Parathyroid adenoma (tissue), 2 donors: ENCODE results near the gene CLSTN3.

Experiments used
- H2AFZ ChIP-seq: fragments of 300-600 bp; sonication (generic); one replicate; pipeline ENCODE4 v1.7.0; 2017; ENCODE audit warnings: antibody characterized with exemption, mild to moderate bottlenecking
- H3K27ac ChIP-seq: fragments of 300-600 bp; sonication (generic); one replicate; pipeline ENCODE4 v1.7.0; 2017
- H3K27me3 ChIP-seq: fragments of 300-600 bp; sonication (generic); one replicate; pipeline ENCODE4 v1.7.0; 2017; ENCODE audit warnings: low read length; ENCODE audit not compliant: control insufficient read depth, insufficient read depth
- H3K36me3 ChIP-seq: fragments of 300-600 bp; sonication (generic); one replicate; pipeline ENCODE4 v1.7.0; 2017; ENCODE audit warnings: low read length; ENCODE audit not compliant: control insufficient read depth, insufficient read depth
- H3K4me1 ChIP-seq: fragments of 300-600 bp; sonication (generic); one replicate; pipeline ENCODE4 v1.7.0; 2017; ENCODE audit warnings: control low read depth
- H3K4me2 ChIP-seq: fragments of 300-600 bp; sonication (generic); one replicate; pipeline ENCODE4 v1.7.0; 2017; ENCODE audit warnings: low read length
- H3K4me3 ChIP-seq: fragments of 300-600 bp; sonication (generic); one replicate; pipeline ENCODE4 v1.7.0; 2017; ENCODE audit warnings: low read depth, low read length
- H3K79me2 ChIP-seq: fragments of 300-600 bp; sonication (generic); one replicate; pipeline ENCODE4 v1.7.0; 2017; ENCODE audit warnings: control low read depth
- H3K9ac ChIP-seq: fragments of 300-600 bp; sonication (generic); one replicate; pipeline ENCODE4 v1.7.0; 2017; ENCODE audit warnings: mild to moderate bottlenecking
- H3K9me3 ChIP-seq: fragments of 300-600 bp; sonication (generic); one replicate; pipeline ENCODE4 v1.7.0; 2017; ENCODE audit warnings: low read length; ENCODE audit not compliant: control insufficient read depth
- CTCF ChIP-seq: fragments of 300-600 bp; sonication (generic); IDR thresholded peaks from one replicate; pipeline ENCODE4 v1.7.0; 2017; ENCODE audit warnings: antibody characterized with exemption, mild to moderate bottlenecking
- donor health status: primary hyperparathyroidism.

The CLSTN3 gene

GRCh38 chr12:7190268-7191055, 60.3 kb downstream of the CLSTN3 start:
- H2AFZ ChIP-seq, result peak overlapping the region; percentile 80
- H3K4me1 ChIP-seq, result peaks cover 9% of the 10 kb centered on the region
- H3K9ac ChIP-seq, result peak overlapping the region; percentile 41
- peak overlapping the region; percentile 90 for H3K27ac ChIP-seq
- no peaks in the 10 kb centered on the region for H3K27me3 ChIP-seq
- no peaks in the 10 kb centered on the region for H3K9me3 ChIP-seq
- H3K4me3 ChIP-seq, result peak overlapping the region; percentile 98
- no peaks in the 10 kb centered on the region for H3K36me3 ChIP-seq
- peak overlapping the region; percentile 100 for H3K4me2 ChIP-seq
- no peak for TF ChIP-seq CTCF
- no peaks in the 10 kb centered on the region for H3K79me2 ChIP-seq

GRCh38 chr12:7193674-7194073, 63.5 kb downstream of the CLSTN3 start:
- Histone ChIP-seq H3K9me3 (no peaks in the 10 kb centered on the region), H3K79me2 (no peaks in the 10 kb centered on the region), H3K27ac (no peak overlapping the region), H3K4me2 (no peak overlapping the region), H3K36me3 (no peaks in the 10 kb centered on the region), H2AFZ (no peak overlapping the region), H3K9ac (no peak overlapping the region), H3K4me1 (peaks cover 9% of the 10 kb centered on the region), H3K4me3 (no peak overlapping the region), H3K27me3 (no peaks in the 10 kb centered on the region)
- TF ChIP-seq CTCF, result no peak

- H3K4me3 ChIP-seq, result no peak overlapping the region
- H3K4me2 ChIP-seq, result no peak overlapping the region
- no peaks in the 10 kb centered on the region for H3K79me2 ChIP-seq
- H3K9me3 ChIP-seq, result no peaks in the 10 kb centered on the region
- no peak for TF ChIP-seq CTCF
- no peaks in the 10 kb centered on the region for H3K27me3 ChIP-seq
- no peak overlapping the region for H3K9ac ChIP-seq
- H3K4me1 ChIP-seq, result peaks cover 9% of the 10 kb centered on the region
- H3K27ac ChIP-seq, result no peak overlapping the region
- H3K36me3 ChIP-seq, result no peaks in the 10 kb centered on the region
- H2AFZ ChIP-seq, result no peak overlapping the region
These were observed 67.7 kb downstream of the CLSTN3 start for GRCh38 chr12:7197841-7198240.

GRCh38 chr12:7203109-7203508, 72.9 kb downstream of the CLSTN3 start:
- no peak overlapping the region for H3K9ac ChIP-seq
- H3K4me2 ChIP-seq, result no peak overlapping the region
- no peak for TF ChIP-seq CTCF
- H3K27me3 ChIP-seq, result no peaks in the 10 kb centered on the region
- H2AFZ ChIP-seq, result no peak overlapping the region
- H3K4me3 ChIP-seq, result no peak overlapping the region
- no peaks in the 10 kb centered on the region for H3K79me2 ChIP-seq
- no peaks in the 10 kb centered on the region for H3K4me1 ChIP-seq
- no peaks in the 10 kb centered on the region for H3K36me3 ChIP-seq
- no peaks in the 10 kb centered on the region for H3K9me3 ChIP-seq
- H3K27ac ChIP-seq, result no peak overlapping the region

GRCh38 chr12:7205091-7205490, 74.9 kb downstream of the CLSTN3 start:
- Histone ChIP-seq H3K36me3 (no peaks in the 10 kb centered on the region), H3K4me1 (no peaks in the 10 kb centered on the region), H3K9me3 (no peaks in the 10 kb centered on the region), H3K4me3 (no peak overlapping the region), H3K9ac (no peak overlapping the region), H3K79me2 (no peaks in the 10 kb centered on the region), H3K27me3 (no peaks in the 10 kb centered on the region), H2AFZ (no peak overlapping the region), H3K27ac (no peak overlapping the region), H3K4me2 (no peak overlapping the region)
- TF ChIP-seq CTCF, result no peak
